MCF 10A (cell line): Measurements from ENCODE around the gene GMPR2. TPM values are rescaled to one million over a fixed set of nuclear protein-coding genes. Genes with fewer than 3 reads are reported as not detected.

ENCODE experiments used
- BruUV-seq: library from RNA; stranded (reverse); fragments of 400-500 nt; replicated peaks from 2 replicates; lab custom pipeline; 2021; lab: Mats Ljungman, UMichigan
- CTCF ChIA-PET: fragments of 300-600 bp; sonication (Branson Sonifier 250); formaldehyde crosslinking; extraction: SDS; loops from one replicate; lab custom pipeline; 2021; ENCODE audit warnings: antibody characterized with exemption, inconsistent platforms; lab: Yijun Ruan, JAX
- POLR2A ChIA-PET: fragments of 300-600, 350-650 bp; sonication (Branson Sonifier 250); formaldehyde crosslinking; extraction: SDS; loops from one replicate; lab custom pipeline; 2020; ENCODE audit warnings: antibody characterized with exemption, inconsistent platforms; lab: Yijun Ruan, JAX
- DNase-seq: peaks from one replicate; pipeline ENCODE4 v3.0.0-alpha.2; 2018; ENCODE audit not compliant: unreplicated experiment
- H3K27ac Mint-ChIP-seq: one replicate; pipeline ENCODE4 v1.8.0; 2022; ENCODE audit warnings: mild to moderate bottlenecking, low read depth, mixed read lengths; ENCODE audit not compliant: unreplicated experiment
- H3K27me3 Mint-ChIP-seq: one replicate; pipeline ENCODE4 v1.8.0; 2022; ENCODE audit warnings: mixed read lengths; ENCODE audit not compliant: insufficient read depth, unreplicated experiment
- H3K36me3 Mint-ChIP-seq: one replicate; pipeline ENCODE4 v1.8.0; 2022; ENCODE audit warnings: mild to moderate bottlenecking, moderate library complexity, mixed read lengths; ENCODE audit not compliant: insufficient read depth, unreplicated experiment
- H3K4me1 Mint-ChIP-seq: one replicate; pipeline ENCODE4 v1.8.0; 2022; ENCODE audit warnings: mixed read lengths; ENCODE audit not compliant: insufficient read depth, unreplicated experiment
- H3K4me3 Mint-ChIP-seq: one replicate; pipeline ENCODE4 v1.8.0; 2022; ENCODE audit warnings: mild to moderate bottlenecking, moderate library complexity, mixed read lengths; ENCODE audit not compliant: unreplicated experiment
- H3K9me3 Mint-ChIP-seq: one replicate; pipeline ENCODE4 v1.8.0; 2022; ENCODE audit warnings: mixed read lengths; ENCODE audit not compliant: unreplicated experiment
- CTCF ChIP-seq: fragments of 200-600 bp; IDR thresholded peaks from one replicate; pipeline ENCODE4 v1.8.0; 2022; ENCODE audit warnings: antibody characterized with exemption, mild to moderate bottlenecking; ENCODE audit not compliant: unreplicated experiment
- intact Hi-C: fragments of 100-400 bp; cut with micrococcal nuclease; formaldehyde crosslinking; loops from 2 replicates; pipeline ENCODE4 v1.14.1; 2022
- total RNA-seq: library from RNA; stranded (reverse); gene quantifications from 2 replicates; pipeline ENCODE4 v1.2.3, GENCODE V29; 2022

Gene GMPR2
- total RNA-seq, 1 experiment from 2014 or later: 77.3 TPM

- CTCF ChIA-PET: interaction anchor here (0.7 to 32.3 kb wide), 3 partner anchors 22 to 35 kb away, joined by 3 to 457 read pairs (median 392); partner anchors contain the start of genes DHRS1, NOP9 and TINF2
Measured at GRCh38 chr14:24277071-24277470, 44.3 kb downstream of the GMPR2 start.

GRCh38 chr14:24277606-24278321 is 45.0 kb downstream of the GMPR2 start:
- TF ChIP-seq CTCF: no peak
- no peaks in the 10 kb centered on the region for H3K27me3 Mint-ChIP-seq
- DNase-seq: no peak
- ChIA-PET POLR2A (interaction anchor here (1.1 to 9.5 kb wide), 5 partner anchors 13 to 35 kb away, joined by 3 to 146 read pairs (median 4); partner anchors contain the start of gene TINF2), CTCF (interaction anchor here (0.6 to 32.3 kb wide), 6 partner anchors 21 to 1425 kb away, joined by 3 to 457 read pairs (median 4); partner anchors contain the start of genes CIDEB, DHRS1, LTB4R2 and NOP9)
- peaks cover 7% of the 10 kb centered on the region for H3K9me3 Mint-ChIP-seq
- intact Hi-C loops: no loop called here
- BruUV-seq: no TSS peak
- peak overlapping the region; percentile 47 for H3K27ac Mint-ChIP-seq
- no peak overlapping the region for H3K4me3 Mint-ChIP-seq
- H3K36me3 Mint-ChIP-seq: peaks cover 7% of the 10 kb centered on the region
- peaks cover 46% of the 10 kb centered on the region for H3K4me1 Mint-ChIP-seq

More at GRCh38 chr14:24277071-24277470, 44.3 kb downstream of the GMPR2 start:
- Mint-ChIP-seq H3K9me3 (peaks cover 7% of the 10 kb centered on the region), H3K4me1 (peaks cover 53% of the 10 kb centered on the region), H3K27me3 (no peaks in the 10 kb centered on the region), H3K36me3 (peaks cover 12% of the 10 kb centered on the region), H3K27ac (no peak overlapping the region), H3K4me3 (no peak overlapping the region)
- BruUV-seq: no TSS peak
- no peak for TF ChIP-seq CTCF
- no peak for DNase-seq
- intact Hi-C loops: no loop called here
- POLR2A ChIA-PET: interaction anchor here (1.1 to 9.5 kb wide), 3 partner anchors 19 to 35 kb away, joined by 3 to 146 read pairs (median 4); partner anchors contain the start of gene TINF2

GRCh38 chr14:24278424-24278823 is 45.7 kb downstream of the GMPR2 start:
- ChIA-PET POLR2A (interaction anchor here (1.2 to 6.2 kb wide), 3 partner anchors 12 to 36 kb away, joined by 3 to 65 read pairs (median 7); partner anchors contain the start of genes DHRS1, NOP9 and TINF2), CTCF (interaction anchor here (0.5 to 32.3 kb wide), 8 partner anchors 14 to 1426 kb away, joined by 3 to 457 read pairs (median 5); partner anchors contain the start of genes CIDEB, DHRS1, LTB4R2 and NOP9)
- intact Hi-C loops: no loop called here
- TF ChIP-seq CTCF: no peak
- no peak overlapping the region for H3K4me3 Mint-ChIP-seq
- H3K4me1 Mint-ChIP-seq: peaks cover 40% of the 10 kb centered on the region
- no peaks in the 10 kb centered on the region for H3K27me3 Mint-ChIP-seq
- no peak for DNase-seq
- H3K9me3 Mint-ChIP-seq: peaks cover 7% of the 10 kb centered on the region
- BruUV-seq: no TSS peak
- peaks cover 7% of the 10 kb centered on the region for H3K36me3 Mint-ChIP-seq
- peak overlapping the region; percentile 47 for H3K27ac Mint-ChIP-seq
